Mucosa of rectum (tissue), 2 donors: ENCODE results near the gene TJP3.

Source experiments
- H3K27ac ChIP-seq, 2 donors: one replicate each; pipeline ENCODE4 v1.7.0; 2013; ENCODE audit warnings: inconsistent platforms in 2 of 2, low read depth in 2 of 2, low read length in 2 of 2
- H3K27me3 ChIP-seq, 2 donors: one replicate each; pipeline ENCODE4 v1.7.0; 2013; ENCODE audit warnings: low read length in 2 of 2; ENCODE audit not compliant: control insufficient read depth in 2 of 2, insufficient read depth in 2 of 2
- H3K36me3 ChIP-seq, 2 donors: one replicate each; pipeline ENCODE4 v1.7.0; 2013; ENCODE audit warnings: low read length in 2 of 2; ENCODE audit not compliant: control insufficient read depth in 2 of 2, insufficient read depth in 2 of 2
- H3K4me1 ChIP-seq, 2 donors: one replicate each; pipeline ENCODE4 v1.7.0; 2013; ENCODE audit warnings: low read length in 2 of 2, mild to moderate bottlenecking in 1 of 2; ENCODE audit not compliant: control insufficient read depth in 2 of 2, insufficient read depth in 2 of 2
- H3K4me3 ChIP-seq, 2 donors: one replicate each; pipeline ENCODE4 v1.7.0; 2013; ENCODE audit warnings: low read length in 2 of 2
- H3K9ac ChIP-seq, 2 donors: one replicate each; pipeline ENCODE4 v1.7.0; 2013; ENCODE audit warnings: low read length in 2 of 2, low read depth in 1 of 2, mild to moderate bottlenecking in 1 of 2
- H3K9me3 ChIP-seq, 2 donors: one replicate each; pipeline ENCODE4 v1.7.0; 2013; ENCODE audit warnings: low read length in 2 of 2; ENCODE audit not compliant: control insufficient read depth in 2 of 2
- donor health status: healthy.
- donor health status: Normal muscosa, but diverticular disease.

The TJP3 gene

GRCh38 chr19:3784607-3785450 lies 76.6 kb downstream of the TJP3 start:
- H3K4me1 ChIP-seq: no peaks in the 10 kb centered on the region
- H3K36me3 ChIP-seq: no peaks in the 10 kb centered on the region
- no peaks in the 10 kb centered on the region for H3K27me3 ChIP-seq
- H3K9ac ChIP-seq: no peak overlapping the region
- peak overlapping the region in 1 of 2 donors; percentile 31 for H3K4me3 ChIP-seq
- peaks cover 0 to 6% of the 10 kb centered on the region in 2 donors for H3K9me3 ChIP-seq
- H3K27ac ChIP-seq: no peak overlapping the region

GRCh38 chr19:3785451-3785937 lies 77.3 kb downstream of the TJP3 start:
- Histone ChIP-seq H3K36me3 (no peaks in the 10 kb centered on the region), H3K27me3 (no peaks in the 10 kb centered on the region), H3K9me3 (peaks cover 0 to 6% of the 10 kb centered on the region in 2 donors), H3K4me1 (no peaks in the 10 kb centered on the region), H3K9ac (no peak overlapping the region), H3K27ac (no peak overlapping the region), H3K4me3 (peak overlapping the region in 1 of 2 donors; percentile 56)

- Histone ChIP-seq H3K27me3 (no peaks in the 10 kb centered on the region), H3K9ac (no peak within 1 kb of the TSS), H3K4me3 (peak within 1 kb of the TSS in 1 of 2 donors; percentile 56), H3K36me3 (no peaks in the 10 kb centered on the region), H3K9me3 (peaks cover 0 to 6% of the 10 kb centered on the region in 2 donors), H3K27ac (no peak within 1 kb of the TSS), H3K4me1 (no peaks in the 10 kb centered on the region)
These were observed 78.0 kb downstream of the TJP3 start, which contains the start of gene MATK for GRCh38 chr19:3785938-3786824. Gene MATK, minus strand, starts transcription at chr19:3786381. Its CDS starts 1,246 bp downstream, at chr19:3785135.

- no peak overlapping the region for H3K9ac ChIP-seq
- H3K27me3 ChIP-seq: no peaks in the 10 kb centered on the region
- no peaks in the 10 kb centered on the region for H3K36me3 ChIP-seq
- no peaks in the 10 kb centered on the region for H3K4me1 ChIP-seq
- H3K4me3 ChIP-seq: no peak overlapping the region
- no peak overlapping the region for H3K27ac ChIP-seq
- H3K9me3 ChIP-seq: no peaks in the 10 kb centered on the region
These were observed 81.0 kb downstream of the TJP3 start for GRCh38 chr19:3788996-3789778.

GRCh38 chr19:3790209-3790734 lies 82.1 kb downstream of the TJP3 start:
- Histone ChIP-seq H3K4me1 (no peaks in the 10 kb centered on the region), H3K9ac (no peak overlapping the region), H3K27ac (no peak overlapping the region), H3K9me3 (no peaks in the 10 kb centered on the region), H3K27me3 (no peaks in the 10 kb centered on the region), H3K4me3 (no peak overlapping the region), H3K36me3 (no peaks in the 10 kb centered on the region)

- Histone ChIP-seq H3K4me1 (no peaks in the 10 kb centered on the region), H3K9ac (no peak overlapping the region), H3K4me3 (no peak overlapping the region), H3K27me3 (no peaks in the 10 kb centered on the region), H3K27ac (no peak overlapping the region), H3K36me3 (no peaks in the 10 kb centered on the region), H3K9me3 (no peaks in the 10 kb centered on the region)
These were observed 82.8 kb downstream of the TJP3 start for GRCh38 chr19:3790941-3791340.

GRCh38 chr19:3792114-3792513 lies 83.9 kb downstream of the TJP3 start:
- Histone ChIP-seq H3K4me1 (no peaks in the 10 kb centered on the region), H3K4me3 (no peak overlapping the region), H3K27ac (no peak overlapping the region), H3K9me3 (no peaks in the 10 kb centered on the region), H3K27me3 (no peaks in the 10 kb centered on the region), H3K36me3 (no peaks in the 10 kb centered on the region), H3K9ac (no peak overlapping the region)

- H3K9ac ChIP-seq: no peak overlapping the region
These were observed 85.6 kb downstream of the TJP3 start for GRCh38 chr19:3793799-3794198.

GRCh38 chr19:3796358-3796757 lies 88.2 kb downstream of the TJP3 start:
- Histone ChIP-seq H3K4me1 (no peaks in the 10 kb centered on the region), H3K36me3 (no peaks in the 10 kb centered on the region), H3K27me3 (peaks cover 3 to 4% of the 10 kb centered on the region in 2 donors), H3K9ac (no peak overlapping the region), H3K9me3 (no peaks in the 10 kb centered on the region), H3K4me3 (no peak overlapping the region), H3K27ac (no peak overlapping the region)

More at GRCh38 chr19:3793799-3794198, 85.6 kb downstream of the TJP3 start:
- Histone ChIP-seq H3K9me3 (no peaks in the 10 kb centered on the region), H3K27ac (no peak overlapping the region), H3K27me3 (no peaks in the 10 kb centered on the region), H3K36me3 (no peaks in the 10 kb centered on the region), H3K4me1 (no peaks in the 10 kb centered on the region), H3K4me3 (no peak overlapping the region)
